Stimulated activated CD8-positive, alpha-beta memory T cell treated with anti-CD3 and anti-CD28 coated beads, Interleukin-4, amount 100 ng/mL, for 1 hour (primary cell): ENCODE data around the gene SLC12A1.

ENCODE experiments used
- DNase-seq, 2 donors: peaks; one replicate each; pipeline ENCODE4 v3.0.0-alpha.2; 2020; ENCODE audit warnings: low read depth in 2 of 2, low spot score in 1 of 2

The SLC12A1 gene

GRCh38 chr15:48345516-48345915 is 139.4 kb downstream of the SLC12A1 start:
- no peak for DNase-seq

GRCh38 chr15:48352474-48353072 is 146.5 kb downstream of the SLC12A1 start:
- peak in 1 of 2 donors; percentile 15 for DNase-seq
